ENCODE measurements around the gene LHB.

DNA sequence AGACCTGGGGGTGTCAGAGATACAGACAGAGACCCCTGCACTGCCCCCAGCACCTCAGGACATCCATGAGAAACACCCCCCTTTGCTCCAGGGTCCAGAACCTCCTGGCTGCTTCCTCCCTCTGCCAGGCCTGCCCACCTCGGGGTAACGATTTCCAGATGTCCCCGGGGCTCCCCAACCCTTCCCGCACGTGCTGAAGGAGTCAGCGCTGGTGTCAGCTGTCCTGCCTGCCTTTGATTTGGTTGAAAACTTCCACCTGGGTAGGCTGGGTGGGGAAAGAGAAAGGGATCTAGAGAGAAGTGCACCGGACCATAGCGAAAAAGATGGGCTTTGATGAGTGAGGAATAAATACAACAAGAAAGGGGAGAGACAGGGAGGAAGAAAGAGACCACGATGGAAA is 42.2 kb upstream of the LHB start:
- TF ChIP-seq, protein P1, sequence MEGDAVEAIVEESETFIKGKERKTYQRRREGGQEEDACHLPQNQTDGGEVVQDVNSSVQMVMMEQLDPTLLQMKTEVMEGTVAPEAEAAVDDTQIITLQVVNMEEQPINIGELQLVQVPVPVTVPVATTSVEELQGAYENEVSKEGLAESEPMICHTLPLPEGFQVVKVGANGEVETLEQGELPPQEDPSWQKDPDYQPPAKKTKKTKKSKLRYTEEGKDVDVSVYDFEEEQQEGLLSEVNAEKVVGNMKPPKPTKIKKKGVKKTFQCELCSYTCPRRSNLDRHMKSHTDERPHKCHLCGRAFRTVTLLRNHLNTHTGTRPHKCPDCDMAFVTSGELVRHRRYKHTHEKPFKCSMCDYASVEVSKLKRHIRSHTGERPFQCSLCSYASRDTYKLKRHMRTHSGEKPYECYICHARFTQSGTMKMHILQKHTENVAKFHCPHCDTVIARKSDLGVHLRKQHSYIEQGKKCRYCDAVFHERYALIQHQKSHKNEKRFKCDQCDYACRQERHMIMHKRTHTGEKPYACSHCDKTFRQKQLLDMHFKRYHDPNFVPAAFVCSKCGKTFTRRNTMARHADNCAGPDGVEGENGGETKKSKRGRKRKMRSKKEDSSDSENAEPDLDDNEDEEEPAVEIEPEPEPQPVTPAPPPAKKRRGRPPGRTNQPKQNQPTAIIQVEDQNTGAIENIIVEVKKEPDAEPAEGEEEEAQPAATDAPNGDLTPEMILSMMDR (IDR thresholded peaks at IDR 0.05), result no peak
- TF ChIP-seq POLR2A (IDR thresholded peaks at IDR 0.05), result no peak

Data from breast epithelium (tissue), 3 donors.